C4-2B (cell line): ENCODE data around the gene MAP1LC3C.

Experiments used
- CTCF ChIP-seq: fragments of 450-650 bp; conservative IDR thresholded peaks from 2 replicates; pipeline ENCODE4 v1.5.1; 2017; ENCODE audit warnings: mild to moderate bottlenecking
- ZFX ChIP-seq: fragments of 450-650 bp; IDR thresholded peaks from 2 replicates; pipeline ENCODE4 v1.6.1; 2017

GRCh38 chr1:241972703-241973369 lies 26.1 kb downstream of the MAP1LC3C start:
- TF ChIP-seq CTCF (no peak), ZFX (no peak)
